ENCODE data around the gene ARPC3. TPM values are rescaled to one million over a fixed set of nuclear protein-coding genes. Genes with fewer than 3 reads are reported as not detected.

The ARPC3 gene
- total and polyA plus RNA-seq, 9 of the 15 experiments (the other 6 are each of a cell fraction or from before 2014, with no cell fraction given), result 74.2 to 575 (median 345) TPM

- TF ChIP-seq MGA (IDR thresholded peaks at IDR 0.05) (peak; percentile 42), NKRF (IDR thresholded peaks at IDR 0.05; ENCODE audit: borderline replicate concordance) (no peak), CHD1 (IDR thresholded peaks at IDR 0.05; ENCODE audit: low read length) (no peak), BCL6 (CRISPR knock-in tag; IDR thresholded peaks at IDR 0.05) (no peak), ELF1 (tag; IDR thresholded peaks at IDR 0.05) (peak; percentile 35; the same call in 1 of the 2 replicates), ZNF384 (IDR thresholded peaks at IDR 0.05; ENCODE audit: low read depth, low read length) (no peak), L3MBTL2 (IDR thresholded peaks at IDR 0.05) (peak; percentile 78), ZBTB49 (CRISPR knock-in tag; IDR thresholded peaks at IDR 0.05; ENCODE audit: borderline replicate concordance) (no peak)
Measured at GRCh38 chr12:110403976-110404682, 46.0 kb downstream of the ARPC3 start (continued).
